Loucy (cell line): ENCODE results near the gene PRUNE2.

Experiments
- CTCF ChIP-seq: fragments of 200-600 bp; sonication (generic); conservative IDR thresholded peaks from 2 replicates; pipeline ENCODE4 v1.5.1; 2014; ENCODE audit warnings: mild to moderate bottlenecking, antibody characterized with exemption, low read length
- EZH2phosphoT487 ChIP-seq: fragments of 200-600 bp; IDR thresholded peaks from 2 replicates; pipeline ENCODE4 v1.6.1; 2018; ENCODE audit warnings: antibody characterized with exemption, mild to moderate bottlenecking, moderate library complexity, borderline replicate concordance

DNA sequence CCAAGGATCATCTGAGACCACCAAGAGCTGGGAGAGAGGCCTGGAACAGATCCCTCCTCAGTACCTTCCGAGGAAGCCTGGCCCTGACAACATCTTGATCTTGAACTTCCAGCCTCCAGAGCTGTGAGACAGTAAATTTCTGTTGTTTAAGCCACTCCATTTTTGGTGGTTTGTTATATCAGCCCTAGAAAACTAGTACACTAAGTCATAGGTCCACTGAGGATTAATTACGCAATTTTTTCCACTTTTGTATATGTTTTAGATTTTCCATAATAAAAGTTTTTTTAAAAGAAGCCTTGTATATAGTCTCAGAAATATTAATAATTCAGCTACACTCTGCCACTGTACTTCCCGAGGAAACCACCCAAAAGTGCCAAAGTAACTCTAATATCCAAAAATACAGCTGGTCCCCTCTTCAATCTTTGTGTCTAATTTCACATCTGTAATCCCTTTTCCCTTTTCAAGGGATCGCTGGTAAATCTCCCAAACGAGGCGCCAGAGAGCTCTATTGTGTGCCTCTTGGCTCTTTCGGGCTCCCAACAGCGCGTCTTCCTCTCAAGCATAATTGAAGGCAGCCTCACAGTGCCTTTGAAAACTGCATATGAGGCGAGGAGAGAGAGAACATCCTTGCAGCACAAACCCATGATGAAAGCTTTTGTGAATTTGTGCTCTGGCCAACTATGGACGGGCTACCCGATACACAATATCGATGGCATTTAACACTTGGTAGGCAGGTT is 32.7 kb downstream of the PRUNE2 start:
- no peak for TF ChIP-seq CTCF
- no peak for TF ChIP-seq EZH2phosphoT487
